Stimulated activated CD4-positive, alpha-beta T cell treated with anti-CD3 and anti-CD28 coated beads, Interleukin-1b, Interleukin-23, amount 100 ng/mL, for 4 hours (primary cell): Measurements from ENCODE around the gene KAT14.
"Not testable (repeated sequence)": the region's sequence is repeated elsewhere in the genome, so short reads cannot be mapped to it uniquely, and the experiment has no call there.

Experiments used
- DNase-seq, 2 donors: peaks; one replicate each; pipeline ENCODE4 v3.0.0-alpha.2; 2020; ENCODE audit warnings: low read depth in 2 of 2

Gene KAT14

DNA sequence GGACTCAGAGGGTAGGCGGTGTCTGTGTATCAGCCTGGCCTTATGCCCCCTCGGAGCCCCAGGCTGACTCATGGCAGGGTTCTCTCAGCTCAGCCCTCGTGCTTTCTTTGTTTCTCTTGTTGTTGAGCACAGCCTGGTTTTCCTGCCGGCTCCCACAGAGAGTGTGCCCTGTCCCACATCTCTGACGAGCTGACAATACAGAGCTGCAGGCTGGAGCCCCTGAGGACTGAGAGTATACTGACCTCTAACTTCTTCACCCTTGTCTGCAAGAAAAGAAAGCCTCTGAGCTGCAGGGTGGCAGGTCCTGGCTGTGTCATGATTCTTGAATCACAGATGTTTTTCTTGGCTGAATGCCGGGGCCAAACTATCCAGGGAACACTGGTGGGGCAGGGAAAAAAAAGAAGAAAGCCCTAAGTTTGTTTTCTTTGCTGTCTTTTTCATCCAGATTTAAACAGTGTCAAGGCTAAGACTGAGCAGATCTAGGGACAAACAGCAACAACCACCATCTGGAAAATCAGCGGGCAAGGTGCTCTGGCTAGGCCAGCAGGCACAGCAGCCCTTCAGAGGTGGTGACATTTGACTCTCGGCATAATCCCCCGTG is 87.4 kb downstream of the KAT14 start:
- no peak for DNase-seq

DNA sequence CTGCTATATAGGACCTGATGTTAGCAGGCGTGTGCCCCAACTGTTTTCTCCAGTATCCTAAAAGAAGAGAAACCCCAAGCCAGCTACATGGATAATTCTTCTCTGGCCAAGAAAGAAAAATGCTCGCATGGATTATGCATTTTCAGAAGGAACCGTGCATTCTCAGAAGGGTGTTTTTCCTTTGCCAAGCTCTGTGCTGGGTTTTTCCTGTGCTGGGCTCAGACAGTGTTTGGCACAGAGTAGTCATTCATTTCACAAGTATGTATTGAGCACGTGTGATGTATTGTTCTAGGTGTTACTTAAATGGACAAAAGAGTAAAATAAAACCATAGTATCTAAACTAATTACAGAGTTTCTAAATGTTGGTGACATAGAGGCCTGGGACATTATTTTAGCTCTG is 88.0 kb downstream of the KAT14 start:
- DNase-seq = no peak

DNA sequence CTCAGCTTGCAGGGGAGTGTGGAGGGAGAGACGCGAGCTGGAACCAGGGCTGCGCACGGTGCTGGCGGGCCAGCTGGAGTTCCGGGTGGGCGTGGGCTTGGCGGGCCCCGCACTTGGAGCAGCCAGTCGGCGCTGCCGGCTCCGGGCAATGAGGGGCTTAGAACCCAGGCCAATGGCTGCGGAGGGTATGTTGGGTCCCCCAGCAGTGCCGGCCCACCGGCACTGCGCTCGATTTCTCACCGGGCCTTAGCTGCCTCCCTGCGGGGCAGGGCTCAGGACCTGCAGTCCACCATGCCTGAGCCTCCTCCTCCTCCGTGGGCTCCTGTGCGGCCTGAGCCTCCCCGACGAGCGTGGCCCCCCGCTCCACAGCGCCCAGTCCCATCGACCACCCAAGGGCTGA is 89.1 kb downstream of the KAT14 start:
- DNase-seq = not testable (repeated sequence)

DNA sequence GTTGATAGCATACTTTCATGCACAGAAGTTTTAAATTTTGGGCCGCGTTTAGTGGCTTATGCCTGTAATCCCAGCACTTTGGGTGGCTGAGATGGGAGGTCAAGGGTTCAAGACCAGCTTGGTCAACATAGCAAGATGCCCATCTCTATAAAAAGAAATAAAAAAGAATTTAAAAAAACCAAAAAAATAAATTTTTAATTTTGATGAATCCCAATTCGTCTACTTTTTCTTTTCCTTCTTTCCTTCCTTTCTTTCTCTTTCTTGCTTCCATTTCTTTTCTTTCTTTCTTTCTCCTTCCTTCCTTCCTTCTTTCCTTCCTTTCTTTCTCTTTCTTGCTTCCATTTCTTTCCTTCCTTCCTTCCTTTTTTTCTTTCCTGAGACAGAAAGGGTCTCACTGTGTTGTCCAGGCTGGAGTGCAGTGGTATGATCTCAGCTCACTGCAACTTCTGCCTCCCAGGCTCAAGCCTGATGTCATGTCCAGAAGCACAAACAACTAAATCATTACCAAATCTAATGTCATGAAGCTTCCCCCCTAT is 95.8 kb downstream of the KAT14 start:
- no peak for DNase-seq
